IMR-90 (cell line): ENCODE data around the gene RBFOX2. TPM values are rescaled to one million over a fixed set of nuclear protein-coding genes. Genes with fewer than 3 reads are reported as not detected.

Experiments used
- ATAC-seq: fragments of 200-7000 bp; cut with Tn5 transposase; 2 replicates; pipeline ENCODE4 v1.9.1; 2020; ENCODE audit warnings: low read depth, mild to moderate bottlenecking, moderate library complexity
- BruUV-seq: library from RNA; stranded (reverse); fragments of 400-500 nt; replicated peaks from 2 replicates; lab custom pipeline; 2021; lab: Mats Ljungman, UMichigan
- CTCF ChIA-PET: fragments of 300-600 bp; formaldehyde crosslinking; extraction: SDS; loops from one replicate; lab custom pipeline; 2021; ENCODE audit warnings: antibody characterized with exemption; lab: Yijun Ruan, JAX
- POLR2A ChIA-PET: fragments of 300-600 bp; sonication (Branson Sonifier 250); formaldehyde crosslinking; loops from one replicate; lab custom pipeline; 2022; ENCODE audit warnings: antibody characterized with exemption; ENCODE audit not compliant: unreplicated experiment; lab: Charles Lee
- DNase-seq: peaks from one replicate; pipeline ENCODE4 v3.0.0; 2013
- H2AFZ ChIP-seq: replicated peaks from 2 replicates; pipeline ENCODE3; 2013; ENCODE audit warnings: low read length, mild to moderate bottlenecking; ENCODE audit not compliant: poor library complexity
- H2AK5ac ChIP-seq: 2 replicates; pipeline ENCODE4 v1.6.1; 2013; ENCODE audit warnings: low read depth, low read length, inconsistent platforms
- H2AK9ac ChIP-seq: replicated peaks from 2 replicates; pipeline ENCODE3; 2013; ENCODE audit warnings: mild to moderate bottlenecking, low read depth, low read length, moderate library complexity; ENCODE audit not compliant: poor library complexity
- H2BK120ac ChIP-seq: 2 replicates; pipeline ENCODE4 v1.6.1; 2013; ENCODE audit warnings: low read depth, low read length, inconsistent platforms
- H2BK15ac ChIP-seq: 3 replicates; pipeline ENCODE4 v1.6.1; 2013; ENCODE audit warnings: low read depth, low read length, inconsistent platforms
- H2BK20ac ChIP-seq: 2 replicates; pipeline ENCODE4 v1.6.1; 2013; ENCODE audit warnings: low read depth, mild to moderate bottlenecking, inconsistent platforms, low read length, moderate library complexity
- H2BK5ac ChIP-seq: 2 replicates; pipeline ENCODE4 v1.6.1; 2013; ENCODE audit warnings: mild to moderate bottlenecking, low read depth, low read length, inconsistent platforms; ENCODE audit not compliant: poor library complexity, severe bottlenecking
- H3K14ac ChIP-seq: replicated peaks from 2 replicates; pipeline ENCODE4 v1.6.1; 2013; ENCODE audit warnings: low read depth, low read length, inconsistent platforms
- H3K18ac ChIP-seq: 2 replicates; pipeline ENCODE4 v1.6.1; 2013; ENCODE audit warnings: low read depth, low read length, control low read depth
- H3K23ac ChIP-seq: 2 replicates; pipeline ENCODE4 v1.6.1; 2013; ENCODE audit warnings: low read depth, low read length, inconsistent platforms
- H3K27ac ChIP-seq: 2 replicates; pipeline ENCODE4 v1.5.1; 2013; ENCODE audit warnings: mild to moderate bottlenecking, control low read depth, low read length; ENCODE audit not compliant: insufficient read depth
- H3K27me3 ChIP-seq: 2 replicates; pipeline ENCODE4 v1.6.1; 2013; ENCODE audit warnings: low read length; ENCODE audit not compliant: control insufficient read depth, insufficient read depth
- H3K36me3 ChIP-seq: 2 replicates; pipeline ENCODE4 v1.6.1; 2013; ENCODE audit warnings: low read length, mixed read lengths; ENCODE audit not compliant: control insufficient read depth, insufficient read depth
- H3K4ac ChIP-seq: 2 replicates; pipeline ENCODE4 v1.6.1; 2013; ENCODE audit warnings: low read depth, low read length, inconsistent platforms
- H3K4me1 ChIP-seq: 2 replicates; pipeline ENCODE4 v1.6.1; 2013; ENCODE audit warnings: low read length, mixed read lengths; ENCODE audit not compliant: control insufficient read depth, insufficient read depth
- H3K4me2 ChIP-seq: 2 replicates; pipeline ENCODE4 v1.6.1; 2013; ENCODE audit warnings: low read depth, mild to moderate bottlenecking, control low read depth, low read length, moderate library complexity
- H3K4me3 ChIP-seq: 2 replicates; pipeline ENCODE4 v1.5.1; 2013; ENCODE audit warnings: low read depth, mild to moderate bottlenecking, control low read depth, low read length, moderate library complexity; ENCODE audit not compliant: insufficient read depth
- H3K56ac ChIP-seq: 2 replicates; pipeline ENCODE4 v1.6.1; 2013; ENCODE audit warnings: low read length, inconsistent platforms; ENCODE audit not compliant: insufficient read depth; ENCODE audit errors: extremely low read depth
- H3K79me1 ChIP-seq, 2 experiments: 2 replicates each; pipeline ENCODE4 v1.6.1; 2013; ENCODE audit warnings: low read length in 2 of 2, inconsistent platforms in 1 of 2, low read depth in 1 of 2
- H3K9ac ChIP-seq: 2 replicates; pipeline ENCODE4 v1.6.1; 2013; ENCODE audit warnings: low read depth, low read length, control low read depth
- H3K9me1 ChIP-seq: 2 replicates; pipeline ENCODE4 v1.6.1; 2013; ENCODE audit warnings: low read length, inconsistent platforms; ENCODE audit not compliant: insufficient read depth
- H3K9me3 ChIP-seq: 2 replicates; pipeline ENCODE4 v1.6.1; 2013; ENCODE audit warnings: low read length; ENCODE audit not compliant: control insufficient read depth, insufficient read depth
- H4K20me1 ChIP-seq: 2 replicates; pipeline ENCODE4 v1.6.1; 2013; ENCODE audit warnings: low read length, inconsistent platforms; ENCODE audit not compliant: insufficient read depth
- H4K5ac ChIP-seq: 2 replicates; pipeline ENCODE4 v1.6.1; 2013; ENCODE audit warnings: mild to moderate bottlenecking, low read depth, low read length, control low read depth
- H4K8ac ChIP-seq, 2 experiments: 2 replicates each; pipeline ENCODE4 v1.6.1; 2013; ENCODE audit warnings: low read depth in 2 of 2, low read length in 2 of 2, control low read depth in 1 of 2, inconsistent platforms in 1 of 2
- H4K91ac ChIP-seq: 2 replicates; pipeline ENCODE4 v1.6.1; 2013; ENCODE audit warnings: low read depth, low read length, inconsistent platforms; ENCODE audit not compliant: insufficient read depth
- BHLHE40 ChIP-seq: fragments of 150-350 bp; IDR thresholded peaks from 2 replicates; pipeline ENCODE4 v1.6.1; 2016; ENCODE audit warnings: mild to moderate bottlenecking, low read depth, low read length
- CEBPB ChIP-seq: IDR thresholded peaks from 2 replicates; pipeline ENCODE4 v1.6.1; 2012; ENCODE audit warnings: low read depth, low read length, improper control_type of control experiment
- CTCF ChIP-seq: conservative IDR thresholded peaks from 2 replicates; pipeline ENCODE4 v1.5.1; 2012; ENCODE audit warnings: mild to moderate bottlenecking, low read depth, low read length, improper control_type of control experiment
- FOS ChIP-seq: fragments of 150-350 bp; IDR thresholded peaks from 2 replicates; pipeline ENCODE4 v1.6.1; 2016; ENCODE audit warnings: low read depth, low read length
- MAFK ChIP-seq: IDR thresholded peaks from 2 replicates; pipeline ENCODE4 v1.6.1; 2012; ENCODE audit warnings: low read depth, low read length, improper control_type of control experiment
- MAZ ChIP-seq: IDR thresholded peaks from 2 replicates; pipeline ENCODE4 v1.6.1; 2012; ENCODE audit warnings: low read depth, mild to moderate bottlenecking, low read length, improper control_type of control experiment, moderate library complexity, borderline replicate concordance
- MXI1 ChIP-seq: IDR thresholded peaks from 2 replicates; pipeline ENCODE4 v1.6.1; 2012; ENCODE audit warnings: low read depth, mild to moderate bottlenecking, low read length, moderate library complexity, borderline replicate concordance
- NFE2L2 ChIP-seq: fragments of 150-350 bp; IDR thresholded peaks from 2 replicates; pipeline ENCODE4 v1.6.1; 2016; ENCODE audit warnings: low read depth, mild to moderate bottlenecking, low read length
- RAD21 ChIP-seq: IDR thresholded peaks from 2 replicates; pipeline ENCODE4 v1.6.1; 2012; ENCODE audit warnings: low read length, improper control_type of control experiment
- RCOR1 ChIP-seq: IDR thresholded peaks from 2 replicates; pipeline ENCODE4 v1.6.1; 2012; ENCODE audit warnings: mild to moderate bottlenecking, low read length, improper control_type of control experiment; ENCODE audit not compliant: insufficient replicate concordance
- RFX5 ChIP-seq: IDR thresholded peaks from 2 replicates; pipeline ENCODE4 v1.8.0; 2012; ENCODE audit warnings: low read depth, mild to moderate bottlenecking, low read length, moderate library complexity
- SMC3 ChIP-seq: fragments of 150-350 bp; IDR thresholded peaks from 2 replicates; pipeline ENCODE4 v1.6.1; 2016; ENCODE audit warnings: low read depth, mild to moderate bottlenecking, antibody characterized with exemption, low read length, moderate library complexity
- USF2 ChIP-seq: fragments of 150-350 bp; IDR thresholded peaks from 2 replicates; pipeline ENCODE4 v1.6.1; 2017; ENCODE audit warnings: mild to moderate bottlenecking, antibody characterized with exemption, low read length, low read depth
- WGBS, 2 experiments: methylation state at CpG; one replicate each; pipeline versions ENCODE4 v1.1.5 to v1.1.7; 2013; ENCODE audit warnings: missing lambda C conversion rate in 2 of 2; ENCODE audit not compliant: insufficient read length in 1 of 2; ENCODE audit errors: extremely low coverage in 2 of 2; 5-methylcytosine and 5-hydroxymethylcytosine counted together
- dilution Hi-C: fragments of 300-500 bp; cut with HindIII; formaldehyde crosslinking; loops from one replicate; pipeline ENCODE4 v1.14.3; 2018; ENCODE audit warnings: low sequenced_read_pairs; ENCODE audit not compliant: unreplicated experiment
- in situ Hi-C: fragments of 300-500 bp; cut with MboI; formaldehyde crosslinking; loops from 3 replicates; pipeline ENCODE4 v1.14.3; 2019; ENCODE audit warnings: low sequenced_read_pairs, inconsistent platforms, mixed read lengths
- intact Hi-C: fragments of 100-400 bp; cut with micrococcal nuclease; formaldehyde crosslinking; loops from 2 replicates; pipeline ENCODE4 v1.10.0; 2022
- polyA plus RNA-seq, 3 experiments: library from polyadenylated mRNA; depleted of rRNA; stranded (reverse); fragments of >200 nt; gene quantifications; 2 replicates each; pipeline ENCODE4 v1.2.3, GENCODE V29; 2012; ENCODE audit warnings: low replicate concordance in 1 of 3
- total RNA-seq: library from RNA; depleted of rRNA; stranded (reverse); fragments of >200 nt; gene quantifications from 2 replicates; pipeline ENCODE4 v1.2.3, GENCODE V29; 2012

Gene RBFOX2
- total and polyA plus RNA-seq, 2 of the 4 experiments (the other 2 are of a cell fraction), result 146 to 178 TPM

GRCh38 chr22:35882211-35883030, 146.2 kb downstream of the RBFOX2 start (continued):
- TF ChIP-seq MXI1, result no peak

- dilution Hi-C loops, result no loop called here
Observed at GRCh38 chr22:35879351-35879750, 149.3 kb downstream of the RBFOX2 start.

More at GRCh38 chr22:35879351-35879750, 149.3 kb downstream of the RBFOX2 start:
- WGBS, 2 experiments, result no CpG with 5 or more reads among the region's 2 CpGs
- no peak for DNase-seq
- H2AK9ac ChIP-seq, result no peak overlapping the region
- no peak overlapping the region for H3K9ac ChIP-seq
- peaks cover 9% of the 10 kb centered on the region for H3K4me1 ChIP-seq
- CTCF ChIA-PET, result interaction anchor here (0.9 kb wide), 1 partner anchor 187 kb away, joined by 3 read pairs; no protein-coding TSS in a partner anchor
- no peak overlapping the region for H2AFZ ChIP-seq
- H2BK5ac ChIP-seq, result no peak overlapping the region
- H3K23ac ChIP-seq, result no peak overlapping the region
- no peak for TF ChIP-seq FOS
- no peak for TF ChIP-seq NFE2L2
- no peak for TF ChIP-seq MAFK
- TF ChIP-seq CTCF, result no peak
- no peak for TF ChIP-seq RAD21
- no peak for TF ChIP-seq USF2
- TF ChIP-seq BHLHE40, result no peak
- no peak for TF ChIP-seq MAZ
- no peak for TF ChIP-seq RCOR1
- TF ChIP-seq SMC3, result no peak
- no peak for TF ChIP-seq RFX5
- TF ChIP-seq MXI1, result no peak
- TF ChIP-seq CEBPB, result no peak
- H3K9me1 ChIP-seq, result peaks cover 9% of the 10 kb centered on the region; the same call in 1 of the 2 replicates
- H4K20me1 ChIP-seq, result peaks cover 43% of the 10 kb centered on the region
- no peak overlapping the region for H2BK15ac ChIP-seq
- intact Hi-C loops (no loop called here), in situ Hi-C loops (no loop called here)
- no peak overlapping the region for H3K27ac ChIP-seq
- H2BK120ac ChIP-seq, result no peak overlapping the region
- H4K8ac ChIP-seq, result no peak overlapping the region
- H3K27me3 ChIP-seq, result no peaks in the 10 kb centered on the region
- H3K4me3 ChIP-seq, result no peak overlapping the region
- H4K91ac ChIP-seq, result no peak overlapping the region
- H3K9me3 ChIP-seq, result no peaks in the 10 kb centered on the region; the same call in 1 of the 2 replicates
- no peak overlapping the region for H2BK20ac ChIP-seq
- POLR2A ChIA-PET, result no interaction called here
- no peak overlapping the region for H3K4me2 ChIP-seq
- no peak overlapping the region for H3K56ac ChIP-seq
- no peak overlapping the region for H3K18ac ChIP-seq
- H4K5ac ChIP-seq, result no peak overlapping the region
- H3K4ac ChIP-seq, result no peak overlapping the region
- no TSS peak for BruUV-seq
- no peaks in the 10 kb centered on the region for H3K36me3 ChIP-seq
- H3K79me1 ChIP-seq, result peaks cover 50 to 57% of the 10 kb centered on the region in 2 experiments
- no peak overlapping the region for H3K14ac ChIP-seq
- ATAC-seq, result no peak
- no peak overlapping the region for H2AK5ac ChIP-seq
